HEK293T (cell line): ENCODE data around the gene DCUN1D3.

Experiments
- BHLHE40 ChIP-seq: fragments of 450-650 bp; IDR thresholded peaks from 2 replicates; pipeline ENCODE4 v1.6.1; 2016; ENCODE audit warnings: mild to moderate bottlenecking, moderate library complexity, borderline replicate concordance
- FOXA1 ChIP-seq: fragments of 450-650 bp; IDR thresholded peaks from 2 replicates; pipeline ENCODE4 v1.6.1; 2016; ENCODE audit warnings: mild to moderate bottlenecking
- FOXK2 ChIP-seq: fragments of 450-650 bp; IDR thresholded peaks from 2 replicates; pipeline ENCODE4 v1.6.1; 2016; ENCODE audit warnings: mild to moderate bottlenecking
- FOXM1 ChIP-seq: fragments of 450-650 bp; IDR thresholded peaks from 2 replicates; pipeline ENCODE4 v1.6.1; 2017; ENCODE audit warnings: mild to moderate bottlenecking, borderline replicate concordance
- HDGF ChIP-seq: fragments of 450-650 bp; IDR thresholded peaks from 2 replicates; pipeline ENCODE4 v1.6.1; 2017; ENCODE audit warnings: antibody characterized with exemption, borderline replicate concordance
- L3MBTL2 ChIP-seq: fragments of 450-650 bp; conservative IDR thresholded peaks from 2 replicates; pipeline ENCODE4 v1.6.1; 2016; ENCODE audit warnings: mild to moderate bottlenecking
- SP1 ChIP-seq: fragments of 450-650 bp; IDR thresholded peaks from 2 replicates; pipeline ENCODE4 v1.6.1; 2017
- SUZ12 ChIP-seq: fragments of 450-650 bp; IDR thresholded peaks from 2 replicates; pipeline ENCODE4 v1.6.1; 2016; ENCODE audit warnings: mild to moderate bottlenecking
- TF ChIP-seq, protein P1 (sequence below): fragments of 450-650 bp; IDR thresholded peaks from 2 replicates; pipeline ENCODE4 v1.6.1; 2016

DNA sequence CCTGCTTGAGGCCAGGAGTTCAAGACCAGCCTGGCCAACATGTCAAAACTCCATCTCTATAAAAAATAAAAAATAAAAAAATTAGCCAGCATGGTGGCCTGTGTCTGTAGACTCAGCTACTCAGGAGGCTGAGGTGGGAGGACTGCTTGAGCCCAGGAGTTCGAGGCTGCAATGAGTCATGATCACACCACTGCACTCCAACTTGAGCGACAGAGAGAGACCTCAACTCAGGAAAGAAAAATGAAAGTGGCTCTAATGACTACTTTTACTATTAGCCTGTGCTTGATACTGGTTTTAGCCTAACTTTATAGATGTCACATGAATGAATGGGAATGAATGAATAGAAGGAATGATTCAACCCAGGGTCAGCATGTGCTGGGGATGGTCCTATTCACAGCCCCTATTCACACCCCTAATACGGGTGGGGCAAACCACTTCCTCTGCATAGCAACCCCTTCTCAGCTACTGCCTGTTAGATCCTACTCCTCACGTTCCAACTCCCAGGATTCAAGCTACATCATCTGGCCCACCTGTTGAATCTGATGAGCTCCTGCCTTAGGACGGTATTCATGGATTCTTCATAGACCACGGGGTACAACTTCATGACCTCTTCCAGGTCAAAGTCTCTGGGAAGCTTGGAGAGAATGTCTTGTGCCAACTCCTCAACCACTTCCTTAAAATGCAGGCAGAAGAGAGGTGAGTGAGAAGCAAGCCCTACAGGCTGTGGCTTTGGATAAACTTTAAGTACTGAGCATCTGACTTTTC lies 40.9 kb upstream of the DCUN1D3 start:
- TF ChIP-seq HDGF: no peak
- no peak for TF ChIP-seq FOXA1
- no peak for TF ChIP-seq SP1
- no peak for TF ChIP-seq FOXK2
- no peak for TF ChIP-seq SUZ12
- TF ChIP-seq FOXM1: no peak
- TF ChIP-seq BHLHE40: no peak
- TF ChIP-seq, protein P1, sequence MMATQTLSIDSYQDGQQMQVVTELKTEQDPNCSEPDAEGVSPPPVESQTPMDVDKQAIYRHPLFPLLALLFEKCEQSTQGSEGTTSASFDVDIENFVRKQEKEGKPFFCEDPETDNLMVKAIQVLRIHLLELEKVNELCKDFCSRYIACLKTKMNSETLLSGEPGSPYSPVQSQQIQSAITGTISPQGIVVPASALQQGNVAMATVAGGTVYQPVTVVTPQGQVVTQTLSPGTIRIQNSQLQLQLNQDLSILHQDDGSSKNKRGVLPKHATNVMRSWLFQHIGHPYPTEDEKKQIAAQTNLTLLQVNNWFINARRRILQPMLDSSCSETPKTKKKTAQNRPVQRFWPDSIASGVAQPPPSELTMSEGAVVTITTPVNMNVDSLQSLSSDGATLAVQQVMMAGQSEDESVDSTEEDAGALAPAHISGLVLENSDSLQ: no peak
- TF ChIP-seq L3MBTL2: no peak
